DND-41 (cell line): ENCODE results near the gene TNNC1.

Experiments
- ATAC-seq: fragments of 200-7000 bp; cut with Tn5 transposase; 3 replicates; pipeline ENCODE4 v1.9.1; 2021; ENCODE audit warnings: low read depth; ENCODE audit not compliant: insufficient read depth
- DNase-seq: peaks from one replicate; pipeline ENCODE4 v3.0.0-alpha.2; 2020
- H2AFZ ChIP-seq: 2 replicates; pipeline ENCODE4 v1.6.0; 2012; ENCODE audit warnings: low read depth, low read length
- H3K27ac ChIP-seq: 2 replicates; pipeline ENCODE4 v1.5.1; 2012; ENCODE audit warnings: low read length, inconsistent platforms
- H3K27me3 ChIP-seq: fragments of 200-600 bp; sonication (generic); 2 replicates; pipeline ENCODE4 v1.6.0; 2012; ENCODE audit warnings: low read length, mild to moderate bottlenecking, inconsistent platforms; ENCODE audit not compliant: insufficient read depth, poor library complexity
- H3K36me3 ChIP-seq: 2 replicates; pipeline ENCODE4 v1.5.1; 2012; ENCODE audit warnings: low read length, inconsistent platforms; ENCODE audit not compliant: insufficient read depth
- H3K4me1 ChIP-seq: 2 replicates; pipeline ENCODE4 v1.5.1; 2012; ENCODE audit warnings: mild to moderate bottlenecking, low read length; ENCODE audit not compliant: insufficient read depth
- H3K4me2 ChIP-seq: 2 replicates; pipeline ENCODE4 v1.6.0; 2012; ENCODE audit warnings: mild to moderate bottlenecking, moderate library complexity, low read length, inconsistent platforms; ENCODE audit not compliant: insufficient read depth
- H3K4me3 ChIP-seq, 2 experiments: fragments of 200-600 bp in 1 of 2; shearing (Covaris generic) in 1 of 2; 2 replicates each; pipeline ENCODE4 v1.5.1; 2012 to 2016; ENCODE audit warnings: inconsistent platforms in 2 of 2, low read length in 2 of 2, mild to moderate bottlenecking in 2 of 2, low read depth in 1 of 2, moderate library complexity in 1 of 2
- H3K79me2 ChIP-seq: 2 replicates; pipeline ENCODE4 v1.6.0; 2012; ENCODE audit warnings: low read length, inconsistent platforms; ENCODE audit not compliant: insufficient read depth
- H3K9ac ChIP-seq: 2 replicates; pipeline ENCODE4 v1.6.0; 2012; ENCODE audit warnings: low read depth, mild to moderate bottlenecking, inconsistent platforms, low read length, moderate library complexity
- H3K9me3 ChIP-seq: 2 replicates; pipeline ENCODE4 v1.5.1; 2012; ENCODE audit warnings: low read length, moderate library complexity, mild to moderate bottlenecking, inconsistent platforms; ENCODE audit not compliant: insufficient read depth, severe bottlenecking
- H4K20me1 ChIP-seq: 2 replicates; pipeline ENCODE4 v1.6.0; 2012; ENCODE audit warnings: low read length; ENCODE audit not compliant: insufficient read depth
- EZH2 ChIP-seq: IDR thresholded peaks from 3 replicates; pipeline ENCODE4 v1.6.1; 2012; ENCODE audit warnings: borderline replicate concordance, low read depth, mild to moderate bottlenecking, moderate library complexity, low read length, inconsistent platforms; ENCODE audit not compliant: severe bottlenecking
- TF ChIP-seq, protein P1 (sequence below): IDR thresholded peaks from 2 replicates; pipeline ENCODE4 v1.5.1; 2012; ENCODE audit warnings: borderline replicate concordance, low read length, moderate library complexity, mild to moderate bottlenecking; ENCODE audit not compliant: poor library complexity, severe bottlenecking; ENCODE audit errors: extremely low read depth

TNNC1 gene

GRCh38 chr3:52435246-52436101 lies 18.4 kb downstream of the TNNC1 start:
- no peak for DNase-seq

GRCh38 chr3:52434491-52435115 lies 19.2 kb downstream of the TNNC1 start:
- H3K4me2 ChIP-seq = no peak overlapping the region
- H2AFZ ChIP-seq = no peak overlapping the region
- no peaks in the 10 kb centered on the region for H3K36me3 ChIP-seq
- H3K27ac ChIP-seq = no peak overlapping the region
- TF ChIP-seq, protein P1, sequence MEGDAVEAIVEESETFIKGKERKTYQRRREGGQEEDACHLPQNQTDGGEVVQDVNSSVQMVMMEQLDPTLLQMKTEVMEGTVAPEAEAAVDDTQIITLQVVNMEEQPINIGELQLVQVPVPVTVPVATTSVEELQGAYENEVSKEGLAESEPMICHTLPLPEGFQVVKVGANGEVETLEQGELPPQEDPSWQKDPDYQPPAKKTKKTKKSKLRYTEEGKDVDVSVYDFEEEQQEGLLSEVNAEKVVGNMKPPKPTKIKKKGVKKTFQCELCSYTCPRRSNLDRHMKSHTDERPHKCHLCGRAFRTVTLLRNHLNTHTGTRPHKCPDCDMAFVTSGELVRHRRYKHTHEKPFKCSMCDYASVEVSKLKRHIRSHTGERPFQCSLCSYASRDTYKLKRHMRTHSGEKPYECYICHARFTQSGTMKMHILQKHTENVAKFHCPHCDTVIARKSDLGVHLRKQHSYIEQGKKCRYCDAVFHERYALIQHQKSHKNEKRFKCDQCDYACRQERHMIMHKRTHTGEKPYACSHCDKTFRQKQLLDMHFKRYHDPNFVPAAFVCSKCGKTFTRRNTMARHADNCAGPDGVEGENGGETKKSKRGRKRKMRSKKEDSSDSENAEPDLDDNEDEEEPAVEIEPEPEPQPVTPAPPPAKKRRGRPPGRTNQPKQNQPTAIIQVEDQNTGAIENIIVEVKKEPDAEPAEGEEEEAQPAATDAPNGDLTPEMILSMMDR = no peak
- TF ChIP-seq EZH2 = no peak
- no peak for ATAC-seq
- peaks cover 3% of the 10 kb centered on the region for H3K27me3 ChIP-seq
- H3K4me1 ChIP-seq = no peaks in the 10 kb centered on the region
- H3K9me3 ChIP-seq = no peaks in the 10 kb centered on the region
- no peak overlapping the region for H3K9ac ChIP-seq
- no peaks in the 10 kb centered on the region for H4K20me1 ChIP-seq
- no peak overlapping the region for H3K4me3 ChIP-seq
- H3K79me2 ChIP-seq = no peaks in the 10 kb centered on the region
- DNase-seq = no peak

More at GRCh38 chr3:52435246-52436101, 18.4 kb downstream of the TNNC1 start:
- Histone ChIP-seq H2AFZ (no peak overlapping the region), H3K4me1 (no peaks in the 10 kb centered on the region), H3K9me3 (no peaks in the 10 kb centered on the region), H3K36me3 (no peaks in the 10 kb centered on the region), H3K79me2 (no peaks in the 10 kb centered on the region), H4K20me1 (no peaks in the 10 kb centered on the region), H3K9ac (no peak overlapping the region), H3K4me3 (no peak overlapping the region), H3K27ac (no peak overlapping the region), H3K4me2 (no peak overlapping the region), H3K27me3 (peaks cover 3% of the 10 kb centered on the region)
- TF ChIP-seq, protein P1 = no peak
- no peak for ATAC-seq

DNA sequence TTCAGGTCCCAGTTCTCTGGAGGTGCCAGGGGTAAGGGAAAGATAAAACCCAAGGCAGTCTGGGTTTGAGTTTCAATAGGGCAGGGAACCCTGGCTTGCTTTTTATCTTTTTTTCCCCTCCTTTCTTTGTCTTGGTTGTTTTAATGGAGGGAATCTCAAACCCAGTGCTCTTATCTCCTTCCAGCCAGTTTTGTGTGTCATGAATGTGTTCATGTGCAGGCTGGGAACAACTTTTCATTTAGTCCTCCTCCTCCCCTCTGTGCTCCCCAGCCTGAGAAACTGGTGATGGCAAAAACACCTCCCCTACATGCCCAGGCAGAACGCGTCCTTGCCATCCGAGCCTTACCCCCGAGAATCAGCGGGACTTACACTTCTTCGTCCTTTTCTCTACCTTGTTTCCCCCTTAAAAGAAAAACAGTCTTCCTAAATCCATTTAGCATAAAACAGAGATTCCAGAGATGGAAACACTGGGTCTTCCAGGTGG lies 19.8 kb downstream of the TNNC1 start:
- no peaks in the 10 kb centered on the region for H3K4me1 ChIP-seq
- H3K27me3 ChIP-seq = peaks cover 3% of the 10 kb centered on the region
- TF ChIP-seq EZH2 = no peak
- TF ChIP-seq, protein P1 = no peak
- no peak for DNase-seq
- no peak overlapping the region for H2AFZ ChIP-seq
- ATAC-seq = no peak
- no peak overlapping the region for H3K27ac ChIP-seq
- H3K4me2 ChIP-seq = no peak overlapping the region
- no peaks in the 10 kb centered on the region for H3K9me3 ChIP-seq
- no peaks in the 10 kb centered on the region for H4K20me1 ChIP-seq
- H3K4me3 ChIP-seq = no peak overlapping the region
- no peaks in the 10 kb centered on the region for H3K79me2 ChIP-seq
- H3K36me3 ChIP-seq = no peaks in the 10 kb centered on the region
- no peak overlapping the region for H3K9ac ChIP-seq
